Endodermal cell (in vitro differentiated cells): ENCODE data around the gene RALGAPA2. TPM values are rescaled to one million over a fixed set of nuclear protein-coding genes. Genes with fewer than 3 reads are reported as not detected.

Experiments used
- DNase-seq: peaks from one replicate; pipeline ENCODE4 v3.0.0-alpha.2; 2017
- H3K27ac ChIP-seq: 2 replicates; pipeline ENCODE4 v1.5.1; 2013; ENCODE audit warnings: mild to moderate bottlenecking, low read depth, low read length, moderate library complexity
- H3K27me3 ChIP-seq: 2 replicates; pipeline ENCODE4 v1.6.1; 2013; ENCODE audit warnings: mild to moderate bottlenecking, low read length, moderate library complexity; ENCODE audit not compliant: insufficient read depth, control insufficient read depth, poor library complexity, severe bottlenecking
- H3K36me3 ChIP-seq: 2 replicates; pipeline ENCODE4 v1.7.0; 2013; ENCODE audit warnings: mild to moderate bottlenecking, low read length, moderate library complexity; ENCODE audit not compliant: control insufficient read depth, insufficient read depth
- H3K4me1 ChIP-seq: one replicate; pipeline ENCODE4 v1.7.0; 2013; ENCODE audit warnings: low read length; ENCODE audit not compliant: control insufficient read depth, insufficient read depth
- H3K4me3 ChIP-seq: 2 replicates; pipeline ENCODE4 v1.5.1; 2013; ENCODE audit warnings: mild to moderate bottlenecking, low read length, moderate library complexity
- H3K9ac ChIP-seq: 2 replicates; pipeline ENCODE4 v1.6.1; 2013; ENCODE audit warnings: mild to moderate bottlenecking, low read length, moderate library complexity; ENCODE audit not compliant: poor library complexity, severe bottlenecking; ENCODE audit errors: extremely low read depth
- H3K9me3 ChIP-seq: 2 replicates; pipeline ENCODE4 v1.6.1; 2013; ENCODE audit warnings: mild to moderate bottlenecking, low read length, moderate library complexity; ENCODE audit not compliant: control insufficient read depth
- H3K27ac Mint-ChIP-seq: 2 replicates; pipeline ENCODE4 v1.8.0; 2020; ENCODE audit warnings: mixed read lengths
- H3K27me3 Mint-ChIP-seq: 2 replicates; pipeline ENCODE4 v1.8.0; 2021; ENCODE audit warnings: mild to moderate bottlenecking, mixed read lengths; ENCODE audit not compliant: insufficient read depth
- H3K36me3 Mint-ChIP-seq: 2 replicates; pipeline ENCODE4 v1.8.0; 2020; ENCODE audit warnings: low read depth, mixed read lengths
- H3K4me1 Mint-ChIP-seq: 2 replicates; pipeline ENCODE4 v1.8.0; 2020; ENCODE audit warnings: mixed read lengths
- H3K4me3 Mint-ChIP-seq: 2 replicates; pipeline ENCODE4 v1.8.0; 2020; ENCODE audit warnings: mild to moderate bottlenecking, moderate library complexity, mixed read lengths
- H3K9me3 Mint-ChIP-seq: 2 replicates; pipeline ENCODE4 v1.8.0; 2020; ENCODE audit warnings: mild to moderate bottlenecking, mixed read lengths
- WGBS, 2 experiments: methylation state at CpG; one replicate each; pipeline versions ENCODE4 v1.1.5 to v1.1.7; 2013; ENCODE audit warnings: missing lambda C conversion rate in 2 of 2, mixed read lengths in 1 of 2; ENCODE audit not compliant: insufficient coverage in 1 of 2, insufficient read length in 1 of 2; 5-methylcytosine and 5-hydroxymethylcytosine counted together
- total RNA-seq, 2 donors: library from RNA; stranded (reverse); fragmentation: NEBNext Ultra II Directional in 1 of 2; extraction: Animal tissue kit (Norgen Biotek cat#: 25700) in 1 of 2; gene quantifications; 2 replicates in 1 of 2; 3 replicates in 1 of 2; pipeline ENCODE4 v1.2.1, GENCODE V29; 2021
- TF ChIP-seq, protein P1 (sequence below): fragments of 200-600 bp; sonication (generic); conservative IDR thresholded peaks from 2 replicates; pipeline ENCODE4 v1.5.0; 2021; ENCODE audit warnings: antibody characterized with exemption, mild to moderate bottlenecking

RALGAPA2 gene
- total RNA-seq, 2 donors from 2014 or later: 19.5 to 24.6 TPM

DNA sequence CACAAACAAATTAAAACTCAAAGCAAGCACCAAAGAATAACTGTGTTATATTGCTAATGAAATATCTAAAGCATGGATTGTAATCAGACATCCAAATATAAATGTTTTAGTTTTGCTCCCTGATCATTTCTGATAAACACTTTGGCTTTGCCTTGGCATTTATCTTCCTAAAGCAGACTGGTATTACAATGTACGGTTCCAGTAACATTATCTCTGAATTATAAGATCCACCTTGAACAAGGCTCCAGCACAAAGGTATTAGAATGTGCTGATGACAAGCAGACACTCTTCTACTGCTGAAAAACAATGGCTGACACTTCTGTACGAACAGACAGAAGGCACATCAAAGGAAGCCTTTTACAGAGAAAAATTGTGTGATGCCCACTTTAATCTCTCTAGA, 270.0 kb downstream of the RALGAPA2 start:
- DNase-seq: no peak
- H3K27me3 Mint-ChIP-seq: no peaks in the 10 kb centered on the region
- 92% methylated on average over 2 of the region's 2 CpGs for whole genome bisulfite sequencing, 2 experiments
- no peak overlapping the region for H3K27ac Mint-ChIP-seq
- peaks cover 3% of the 10 kb centered on the region for H3K36me3 Mint-ChIP-seq
- H3K9me3 Mint-ChIP-seq: no peaks in the 10 kb centered on the region
- TF ChIP-seq, protein P1, sequence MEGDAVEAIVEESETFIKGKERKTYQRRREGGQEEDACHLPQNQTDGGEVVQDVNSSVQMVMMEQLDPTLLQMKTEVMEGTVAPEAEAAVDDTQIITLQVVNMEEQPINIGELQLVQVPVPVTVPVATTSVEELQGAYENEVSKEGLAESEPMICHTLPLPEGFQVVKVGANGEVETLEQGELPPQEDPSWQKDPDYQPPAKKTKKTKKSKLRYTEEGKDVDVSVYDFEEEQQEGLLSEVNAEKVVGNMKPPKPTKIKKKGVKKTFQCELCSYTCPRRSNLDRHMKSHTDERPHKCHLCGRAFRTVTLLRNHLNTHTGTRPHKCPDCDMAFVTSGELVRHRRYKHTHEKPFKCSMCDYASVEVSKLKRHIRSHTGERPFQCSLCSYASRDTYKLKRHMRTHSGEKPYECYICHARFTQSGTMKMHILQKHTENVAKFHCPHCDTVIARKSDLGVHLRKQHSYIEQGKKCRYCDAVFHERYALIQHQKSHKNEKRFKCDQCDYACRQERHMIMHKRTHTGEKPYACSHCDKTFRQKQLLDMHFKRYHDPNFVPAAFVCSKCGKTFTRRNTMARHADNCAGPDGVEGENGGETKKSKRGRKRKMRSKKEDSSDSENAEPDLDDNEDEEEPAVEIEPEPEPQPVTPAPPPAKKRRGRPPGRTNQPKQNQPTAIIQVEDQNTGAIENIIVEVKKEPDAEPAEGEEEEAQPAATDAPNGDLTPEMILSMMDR: no peak
- Histone ChIP-seq H3K9ac (no peak overlapping the region), H3K27ac (no peak overlapping the region), H3K4me3 (no peak overlapping the region), H3K4me1 (no peaks in the 10 kb centered on the region), H3K9me3 (no peaks in the 10 kb centered on the region), H3K27me3 (no peaks in the 10 kb centered on the region), H3K36me3 (no peaks in the 10 kb centered on the region)
- peaks cover 19% of the 10 kb centered on the region for H3K4me1 Mint-ChIP-seq
- no peak overlapping the region for H3K4me3 Mint-ChIP-seq

DNA sequence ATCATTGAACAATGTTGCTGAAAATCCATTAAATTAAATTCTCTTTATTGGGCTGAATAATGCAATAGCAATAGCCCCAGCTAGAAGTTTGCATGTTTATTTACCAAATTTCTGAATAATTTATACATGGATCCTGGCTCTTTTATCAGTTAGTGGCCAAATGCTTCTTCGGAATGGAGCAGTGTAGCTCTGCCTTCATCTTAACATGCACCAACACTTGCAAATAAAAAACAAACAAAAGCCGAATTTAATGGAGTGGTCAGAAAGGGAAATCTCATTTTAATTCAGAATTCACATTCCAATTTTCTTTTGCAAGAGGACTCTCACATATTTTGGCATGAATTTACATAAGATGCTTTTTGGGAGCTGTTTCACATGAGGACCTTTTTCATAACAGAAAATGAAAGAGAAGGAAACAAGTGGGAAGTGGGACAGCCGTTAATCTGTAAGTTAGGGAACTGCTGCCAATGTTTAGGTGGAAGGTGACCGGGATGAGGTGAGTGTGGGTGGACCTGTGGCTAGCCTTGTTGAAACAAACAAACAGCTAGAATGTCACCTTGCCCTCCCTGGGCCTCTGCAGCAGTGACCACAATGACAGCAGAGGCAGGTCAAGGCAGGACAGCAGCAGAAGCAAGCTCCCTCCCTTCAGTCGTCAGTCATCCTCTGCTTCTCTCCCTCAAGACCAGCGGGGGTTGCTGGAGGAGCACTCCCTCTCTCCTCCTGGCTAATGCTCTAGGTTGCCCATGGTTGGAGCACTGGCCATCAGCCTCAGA, 271.4 kb downstream of the RALGAPA2 start:
- no peaks in the 10 kb centered on the region for H3K27me3 Mint-ChIP-seq
- H3K36me3 ChIP-seq: no peaks in the 10 kb centered on the region
- TF ChIP-seq, protein P1: no peak
- H3K4me3 Mint-ChIP-seq: no peak overlapping the region
- no peak overlapping the region for H3K4me3 ChIP-seq
- H3K36me3 Mint-ChIP-seq: peaks cover 3% of the 10 kb centered on the region
- no peak overlapping the region for H3K27ac Mint-ChIP-seq
- DNase-seq: peak; percentile 55
- no peak overlapping the region for H3K27ac ChIP-seq
- H3K27me3 ChIP-seq: no peaks in the 10 kb centered on the region
- H3K9ac ChIP-seq: no peak overlapping the region
- no peaks in the 10 kb centered on the region for H3K9me3 ChIP-seq
- H3K4me1 Mint-ChIP-seq: peaks cover 11% of the 10 kb centered on the region
- 72 to 83% methylated on average over 3 to 6 of the region's 6 CpGs for WGBS, 2 experiments
- no peaks in the 10 kb centered on the region for H3K4me1 ChIP-seq
- no peaks in the 10 kb centered on the region for H3K9me3 Mint-ChIP-seq

DNA sequence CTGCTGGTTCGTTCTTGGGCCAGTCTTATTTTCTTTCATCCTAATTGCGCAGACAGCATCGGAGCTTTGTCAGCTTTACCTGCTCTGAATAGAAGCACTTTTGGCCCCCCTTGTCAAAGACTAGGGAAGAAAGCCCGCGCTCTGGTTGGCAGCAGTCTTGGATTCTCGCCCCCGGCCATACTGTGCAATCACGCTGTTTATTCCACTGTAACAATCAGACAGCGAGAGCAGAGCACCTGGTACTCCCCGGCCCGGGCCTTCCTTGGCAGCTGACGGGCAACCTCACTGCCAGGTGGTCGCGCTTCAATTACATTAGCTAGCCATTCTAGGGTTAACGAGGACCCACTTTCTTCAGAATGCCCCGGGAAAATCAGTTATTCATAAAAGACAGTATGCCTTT, 272.0 kb downstream of the RALGAPA2 start:
- H3K27ac ChIP-seq: no peak overlapping the region
- 93 to 95% methylated on average over 12 to 16 of the region's 16 CpGs for WGBS, 2 experiments

More for the DNA sequence above, 272.0 kb downstream of the RALGAPA2 start:
- Histone ChIP-seq H3K36me3 (no peaks in the 10 kb centered on the region), H3K4me3 (no peak overlapping the region), H3K9me3 (no peaks in the 10 kb centered on the region), H3K4me1 (no peaks in the 10 kb centered on the region), H3K9ac (no peak overlapping the region), H3K27me3 (no peaks in the 10 kb centered on the region)
- Mint-ChIP-seq H3K9me3 (no peaks in the 10 kb centered on the region), H3K4me3 (no peak overlapping the region), H3K27me3 (no peaks in the 10 kb centered on the region), H3K4me1 (peaks cover 11% of the 10 kb centered on the region), H3K27ac (no peak overlapping the region), H3K36me3 (peaks cover 3% of the 10 kb centered on the region)
- no peak for DNase-seq
- TF ChIP-seq, protein P1: no peak
